HG03139 (cell line): ENCODE results near the gene NEK1.

Experiments used
- ATAC-seq: cut with Tn5 transposase; IDR thresholded peaks from one replicate; pipeline ENCODE4 v1.9.1; 2021; ENCODE audit not compliant: unreplicated experiment

Gene NEK1, protein sequence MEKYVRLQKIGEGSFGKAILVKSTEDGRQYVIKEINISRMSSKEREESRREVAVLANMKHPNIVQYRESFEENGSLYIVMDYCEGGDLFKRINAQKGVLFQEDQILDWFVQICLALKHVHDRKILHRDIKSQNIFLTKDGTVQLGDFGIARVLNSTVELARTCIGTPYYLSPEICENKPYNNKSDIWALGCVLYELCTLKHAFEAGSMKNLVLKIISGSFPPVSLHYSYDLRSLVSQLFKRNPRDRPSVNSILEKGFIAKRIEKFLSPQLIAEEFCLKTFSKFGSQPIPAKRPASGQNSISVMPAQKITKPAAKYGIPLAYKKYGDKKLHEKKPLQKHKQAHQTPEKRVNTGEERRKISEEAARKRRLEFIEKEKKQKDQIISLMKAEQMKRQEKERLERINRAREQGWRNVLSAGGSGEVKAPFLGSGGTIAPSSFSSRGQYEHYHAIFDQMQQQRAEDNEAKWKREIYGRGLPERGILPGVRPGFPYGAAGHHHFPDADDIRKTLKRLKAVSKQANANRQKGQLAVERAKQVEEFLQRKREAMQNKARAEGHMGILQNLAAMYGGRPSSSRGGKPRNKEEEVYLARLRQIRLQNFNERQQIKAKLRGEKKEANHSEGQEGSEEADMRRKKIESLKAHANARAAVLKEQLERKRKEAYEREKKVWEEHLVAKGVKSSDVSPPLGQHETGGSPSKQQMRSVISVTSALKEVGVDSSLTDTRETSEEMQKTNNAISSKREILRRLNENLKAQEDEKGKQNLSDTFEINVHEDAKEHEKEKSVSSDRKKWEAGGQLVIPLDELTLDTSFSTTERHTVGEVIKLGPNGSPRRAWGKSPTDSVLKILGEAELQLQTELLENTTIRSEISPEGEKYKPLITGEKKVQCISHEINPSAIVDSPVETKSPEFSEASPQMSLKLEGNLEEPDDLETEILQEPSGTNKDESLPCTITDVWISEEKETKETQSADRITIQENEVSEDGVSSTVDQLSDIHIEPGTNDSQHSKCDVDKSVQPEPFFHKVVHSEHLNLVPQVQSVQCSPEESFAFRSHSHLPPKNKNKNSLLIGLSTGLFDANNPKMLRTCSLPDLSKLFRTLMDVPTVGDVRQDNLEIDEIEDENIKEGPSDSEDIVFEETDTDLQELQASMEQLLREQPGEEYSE (N-terminal part only)

DNA sequence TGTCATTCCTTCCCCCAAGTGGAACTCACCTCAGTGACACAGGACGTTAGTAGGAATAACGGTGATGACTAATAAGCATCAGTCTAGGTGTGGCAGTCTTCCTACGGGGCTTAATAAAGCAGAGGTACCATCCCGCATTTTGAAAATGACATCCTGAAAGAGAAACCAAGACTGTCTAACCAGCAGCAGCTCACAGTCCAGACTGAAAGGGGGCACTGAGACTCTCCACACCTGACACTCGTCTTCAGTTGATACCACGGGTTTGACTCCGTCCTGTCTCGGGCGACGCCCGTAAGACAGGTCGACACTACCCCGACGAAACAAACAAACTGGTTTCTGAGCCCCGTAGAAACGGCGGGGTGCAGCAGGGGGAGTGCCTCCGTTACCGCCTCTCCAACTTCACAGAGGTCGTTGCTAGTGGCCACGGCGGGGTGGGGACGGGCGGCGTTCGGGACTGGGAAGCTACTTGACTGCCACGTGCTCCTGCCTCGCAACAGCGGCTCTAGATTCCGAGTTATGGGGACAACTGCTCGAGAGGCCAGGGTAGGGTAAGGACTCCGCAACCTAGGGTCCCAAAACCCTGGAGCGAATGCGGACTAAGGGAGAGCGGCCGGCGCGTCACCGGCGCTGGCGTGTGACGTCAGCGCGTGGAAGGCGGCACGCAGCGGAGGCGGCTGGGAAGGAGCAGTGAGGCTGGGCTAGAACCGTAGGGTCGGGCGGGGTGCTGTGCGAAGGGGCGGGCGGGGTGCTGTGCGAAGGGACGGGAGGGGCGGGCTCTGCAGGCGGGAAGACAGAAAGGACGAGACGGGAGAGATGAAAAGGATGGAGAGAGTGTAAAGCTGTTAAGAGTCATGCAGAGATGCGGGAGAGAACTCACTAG lies at the start of gene NEK1:
Gene NEK1 (minus strand): TSS at position 593 of the 880 bp plus-strand sequence. CDS start 9,953 bp downstream, outside the sequence.
- ATAC-seq, result peak; percentile 93

DNA sequence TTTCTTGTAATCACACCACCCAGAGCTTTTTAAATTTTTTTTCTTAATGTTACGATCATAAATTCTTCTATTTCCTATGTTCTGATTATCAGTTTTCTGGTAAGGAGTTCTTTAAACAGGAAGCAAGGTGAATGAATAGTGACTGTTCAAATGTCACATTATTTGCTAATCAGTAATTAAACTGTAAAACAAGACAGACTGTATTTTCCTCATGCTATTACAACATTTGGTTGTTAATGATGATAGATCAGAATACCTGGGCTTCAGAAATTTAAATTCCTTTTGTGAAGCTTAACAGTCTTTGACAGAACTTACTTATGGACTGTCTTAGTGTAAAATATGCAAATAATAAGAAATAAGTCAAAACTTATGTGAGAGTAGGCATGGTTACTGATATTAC lies 49.4 kb upstream of the NEK1 start:
- no peak for ATAC-seq

DNA sequence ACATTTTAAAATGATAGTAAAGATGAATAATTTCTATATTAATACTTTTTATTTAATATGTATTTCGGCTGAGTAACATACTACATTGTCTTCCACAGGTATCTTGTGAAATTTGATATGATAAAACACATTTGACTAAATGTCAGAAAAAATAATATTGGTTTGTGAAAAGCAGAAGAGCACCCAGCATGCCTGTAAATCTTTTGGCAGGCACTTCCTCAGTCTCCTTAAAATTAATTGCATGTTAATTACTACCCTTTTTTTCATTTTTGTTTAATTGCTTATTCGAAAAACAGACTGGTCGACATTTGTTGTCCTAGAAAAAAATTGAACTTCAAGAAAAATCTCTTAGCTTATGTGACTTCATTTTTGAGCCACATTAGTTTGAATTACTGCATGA lies 48.5 kb upstream of the NEK1 start:
- ATAC-seq, result no peak

DNA sequence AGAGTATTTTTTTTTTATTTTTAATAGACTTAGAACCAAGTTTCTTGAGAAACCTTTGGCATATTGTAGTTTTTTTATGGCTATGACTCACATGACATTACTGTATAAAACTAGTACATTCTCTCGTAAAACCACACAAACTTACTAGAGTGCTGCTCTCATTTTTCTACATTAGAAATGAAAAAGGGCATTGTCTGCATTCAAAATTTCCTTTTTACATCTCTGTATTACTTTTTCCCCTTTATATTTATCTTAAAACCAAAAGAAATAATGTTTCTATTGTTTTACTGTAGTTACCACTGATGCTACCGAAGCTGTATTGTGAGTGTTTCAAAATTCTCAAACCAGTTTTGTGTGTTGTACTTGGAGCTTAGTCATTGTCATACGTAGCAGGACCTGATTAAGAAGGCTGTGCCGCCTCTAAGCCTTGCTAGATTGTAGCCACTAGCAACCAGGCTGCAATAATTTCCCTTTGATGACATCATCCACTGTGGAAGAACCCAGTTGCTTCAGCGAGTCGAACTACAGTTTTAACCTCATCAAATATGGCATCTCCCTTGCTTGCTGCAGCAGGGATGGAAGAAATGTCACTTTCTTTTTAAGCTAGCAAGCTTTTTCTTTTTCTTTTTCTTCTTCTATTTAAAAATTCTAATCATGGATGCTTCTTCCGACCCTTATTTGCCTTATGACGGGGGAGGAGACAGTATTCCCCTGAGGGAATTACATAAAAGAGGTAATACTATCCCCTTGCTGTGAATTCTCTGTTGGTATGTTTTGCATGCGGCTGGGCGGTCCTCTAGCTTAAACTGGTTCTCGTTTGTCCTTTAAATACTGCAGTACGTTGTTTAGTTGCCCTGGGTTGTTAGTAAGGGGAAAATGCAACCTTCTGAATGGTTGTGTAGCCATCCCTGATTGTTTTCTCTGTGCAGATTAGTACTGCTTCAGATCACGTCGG lies 47.6 kb upstream of the NEK1 start:
- ATAC-seq, result peak; percentile 92

DNA sequence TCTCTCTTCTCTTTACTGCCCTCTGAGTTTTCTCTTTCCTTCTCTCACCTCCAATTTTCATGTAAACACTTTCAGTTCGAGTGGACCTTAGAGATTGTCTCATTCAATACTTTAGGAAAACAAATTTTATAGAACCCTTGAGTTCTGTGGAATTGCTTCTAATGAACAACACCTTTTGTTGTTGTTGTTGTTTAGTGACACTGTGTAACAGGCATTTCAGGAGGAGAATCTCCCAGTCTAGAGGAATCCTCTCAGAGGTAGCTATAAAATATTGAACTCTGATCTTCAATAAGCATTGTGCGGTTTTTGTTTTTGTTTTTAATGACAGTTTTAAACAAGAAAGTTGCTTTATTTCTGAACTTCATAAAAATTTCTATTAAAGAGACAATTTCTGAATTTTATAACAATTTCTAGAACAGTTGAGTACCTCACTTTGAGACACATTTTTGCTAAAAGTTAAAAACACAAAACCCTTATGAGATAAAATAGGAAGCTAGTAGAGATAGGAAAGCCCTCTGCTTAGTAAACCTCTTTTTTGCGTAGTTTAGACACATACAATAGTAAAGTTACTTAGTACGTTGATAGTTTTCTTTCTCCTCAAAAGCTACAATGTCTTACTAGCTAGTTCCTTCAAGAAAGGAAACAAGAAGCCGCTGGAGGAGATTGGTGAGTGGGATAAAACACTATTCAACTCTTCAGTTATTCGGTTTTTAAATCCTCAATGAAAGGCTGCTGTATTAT lies 46.8 kb upstream of the NEK1 start:
- ATAC-seq, result no peak

DNA sequence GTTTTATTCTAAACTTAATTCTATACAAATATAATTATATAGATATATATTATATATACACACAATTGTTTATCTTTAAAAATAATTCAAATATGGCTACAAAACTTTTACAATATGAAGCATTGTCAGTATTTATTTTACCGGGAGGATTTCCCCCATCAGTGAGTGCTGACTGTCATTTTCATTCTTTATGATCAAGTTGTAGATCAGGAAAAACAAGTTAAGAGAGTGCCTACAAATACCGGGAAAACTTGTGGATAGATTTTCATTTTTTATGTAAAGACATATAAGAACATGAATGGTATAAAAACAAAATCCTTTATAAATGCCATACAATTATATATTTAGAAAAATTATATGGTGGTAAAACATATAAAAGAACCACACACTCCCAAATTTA lies 45.8 kb upstream of the NEK1 start:
- ATAC-seq, result no peak

DNA sequence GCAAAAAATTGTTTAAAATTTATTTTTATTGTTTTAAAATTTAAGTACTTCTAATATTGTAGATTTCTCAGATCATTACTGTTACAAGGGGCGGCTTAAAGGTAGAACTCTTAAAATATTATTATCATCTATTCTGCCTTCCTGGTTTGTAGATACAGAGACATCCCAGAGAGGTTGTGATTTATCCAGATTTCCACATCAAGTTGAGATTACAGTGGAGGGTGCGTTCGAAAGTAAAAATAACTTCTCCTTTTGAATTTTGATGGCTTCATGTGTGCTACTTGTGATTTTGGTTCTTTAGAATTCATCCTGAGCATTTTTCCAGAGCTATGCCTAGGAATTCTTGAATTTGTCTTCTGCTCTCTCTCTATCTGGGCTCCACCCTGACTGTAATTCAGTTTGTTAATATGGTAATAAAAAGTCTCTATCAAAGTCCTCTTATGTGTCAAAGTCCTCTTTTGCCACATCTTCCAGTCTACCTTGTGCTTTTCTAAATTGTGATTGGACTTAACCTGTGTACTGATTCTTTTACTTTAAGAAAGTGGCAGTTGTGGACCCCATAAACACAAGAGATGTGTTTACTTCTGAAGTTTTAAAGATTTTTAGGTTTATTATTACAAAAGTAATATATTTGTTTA lies 45.2 kb upstream of the NEK1 start:
- no peak for ATAC-seq

DNA sequence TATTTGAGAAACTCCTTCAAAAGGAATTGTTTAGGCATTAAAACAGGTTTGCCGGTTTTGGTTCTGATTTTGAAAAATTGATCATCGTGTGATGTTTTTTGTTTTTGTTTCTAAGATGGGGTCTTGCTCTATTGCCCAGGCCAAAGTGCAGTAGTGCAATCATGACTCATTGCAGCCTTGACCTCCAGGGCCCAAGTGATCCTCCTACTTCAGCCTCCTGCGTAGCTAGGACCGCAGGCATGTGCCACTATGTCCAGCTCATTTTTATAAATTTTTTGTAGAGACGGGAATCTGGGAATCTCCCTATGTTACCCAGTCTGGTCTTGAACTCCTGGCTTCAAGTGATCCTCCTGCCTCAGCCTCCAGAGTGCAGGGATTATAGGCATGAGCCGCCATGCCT lies 43.0 kb upstream of the NEK1 start:
- no peak for ATAC-seq

DNA sequence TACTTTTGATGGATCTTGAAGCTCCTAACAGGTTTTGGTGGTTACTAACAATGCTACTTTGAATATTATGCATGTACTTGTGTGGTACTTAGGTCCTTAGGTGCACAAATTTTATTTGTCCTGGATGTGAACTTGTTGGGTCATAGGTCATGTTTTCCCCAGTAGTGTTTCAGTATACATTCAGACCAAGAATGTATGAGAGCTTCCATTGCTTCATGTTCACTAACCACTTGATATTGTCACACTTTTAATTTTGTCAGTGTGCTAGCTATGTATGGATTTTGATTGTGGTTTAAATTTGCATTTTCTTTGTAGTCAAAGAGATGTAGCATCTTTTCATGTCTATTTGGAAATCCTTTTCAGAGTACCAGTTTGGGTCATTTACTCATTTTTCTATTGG lies 40.2 kb upstream of the NEK1 start:
- ATAC-seq, result no peak

DNA sequence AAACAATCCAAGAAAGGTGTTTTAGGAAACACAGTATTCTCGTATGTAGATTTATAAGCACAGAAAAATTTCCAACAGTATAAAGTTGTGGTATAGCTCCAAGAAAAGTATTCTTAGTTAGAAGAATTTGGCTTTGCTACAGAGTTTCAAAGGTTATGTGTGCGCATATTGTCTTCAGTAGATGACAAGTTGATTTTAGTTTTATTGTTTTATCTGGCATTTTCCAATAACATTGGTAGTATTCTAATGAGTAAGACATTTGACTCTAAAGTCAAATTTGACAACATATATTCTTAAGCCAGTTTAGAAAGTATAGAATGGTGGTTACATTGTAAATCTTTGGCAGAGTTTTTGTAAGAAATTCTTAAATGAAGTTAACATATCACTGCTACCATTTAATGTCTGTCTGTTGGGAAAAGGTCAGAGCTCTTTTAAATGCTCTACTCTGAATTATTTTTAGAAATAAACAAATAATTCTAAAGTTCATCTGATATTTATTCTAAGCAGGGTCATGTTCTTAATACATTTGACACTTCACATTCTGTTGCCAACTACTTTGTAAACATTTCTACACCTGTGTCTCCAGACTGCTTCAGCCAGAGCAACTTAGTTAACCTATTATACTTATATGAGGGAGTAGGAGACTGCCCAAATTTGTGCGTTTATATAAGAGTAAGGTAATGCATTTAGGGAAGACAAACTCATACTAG lies 38.0 kb upstream of the NEK1 start:
- ATAC-seq, result no peak

DNA sequence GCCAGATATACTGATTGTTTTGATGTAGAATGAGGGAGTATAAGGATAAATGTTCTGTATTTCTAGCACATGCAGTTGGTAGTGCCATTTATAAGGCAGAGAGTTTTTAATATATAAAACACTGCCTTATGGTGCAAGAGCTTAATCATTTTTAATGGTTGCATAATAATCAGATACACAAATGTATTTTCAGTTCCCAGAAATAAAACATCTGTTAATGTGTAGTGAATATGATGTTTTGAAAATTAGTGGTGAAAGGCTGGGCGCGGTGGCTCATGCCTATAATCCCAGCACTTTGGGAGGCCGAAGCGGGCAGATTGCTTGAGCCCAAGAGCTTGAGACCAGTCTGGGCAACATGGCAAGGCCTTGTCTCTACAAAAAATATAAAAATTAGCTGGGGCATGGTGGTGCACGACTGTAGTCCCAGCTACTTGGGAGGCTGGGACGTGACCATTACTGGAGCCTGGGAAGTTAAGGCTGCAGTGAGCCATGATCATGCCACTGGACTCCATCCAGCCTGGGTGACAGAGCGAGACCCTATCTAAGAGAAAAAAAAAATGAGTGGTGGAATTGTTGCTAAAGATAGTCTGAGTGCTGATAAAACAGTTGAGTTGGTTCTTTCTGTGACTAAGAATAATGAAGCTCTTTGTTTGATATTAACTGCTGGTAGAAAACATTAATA lies 37.3 kb upstream of the NEK1 start:
- no peak for ATAC-seq

DNA sequence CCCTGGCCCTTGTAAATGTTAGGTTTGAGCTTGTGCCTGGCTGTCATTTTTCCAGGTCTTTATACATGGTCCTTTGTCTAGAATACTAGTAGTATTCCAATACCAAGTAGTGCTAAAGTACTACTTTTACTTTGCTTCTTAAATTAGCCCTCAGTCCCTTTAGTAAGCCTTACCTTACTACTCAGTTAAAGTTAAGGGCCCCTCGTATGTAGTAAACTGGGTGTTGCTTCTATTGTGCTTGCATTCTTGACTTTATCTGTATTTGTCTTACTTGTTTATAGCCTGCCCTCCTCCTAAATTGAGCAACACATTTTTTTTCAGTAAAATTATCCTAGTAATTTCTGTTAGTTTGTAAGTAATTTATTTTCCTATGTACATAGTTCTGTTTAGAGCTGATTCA lies 33.2 kb upstream of the NEK1 start:
- ATAC-seq, result no peak

DNA sequence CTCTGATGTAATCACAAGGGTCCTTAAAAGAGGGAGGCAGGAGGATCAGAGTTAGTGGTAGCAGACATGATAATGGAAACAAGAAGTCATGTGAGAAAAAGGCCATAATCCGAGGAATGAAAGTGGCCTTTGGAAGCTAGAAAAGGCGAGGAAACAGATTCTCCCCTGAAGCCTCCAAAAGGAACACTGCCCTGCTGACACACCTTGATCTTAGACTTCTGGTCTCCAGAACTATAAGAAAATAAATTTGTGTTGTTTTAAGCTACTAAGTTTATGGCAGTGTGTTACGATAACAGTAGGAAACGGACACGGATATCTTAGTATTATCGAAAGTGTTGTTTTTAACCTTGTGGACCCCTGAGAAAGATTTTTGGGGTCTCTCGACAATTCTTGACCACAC lies 32.4 kb upstream of the NEK1 start:
- no peak for ATAC-seq

DNA sequence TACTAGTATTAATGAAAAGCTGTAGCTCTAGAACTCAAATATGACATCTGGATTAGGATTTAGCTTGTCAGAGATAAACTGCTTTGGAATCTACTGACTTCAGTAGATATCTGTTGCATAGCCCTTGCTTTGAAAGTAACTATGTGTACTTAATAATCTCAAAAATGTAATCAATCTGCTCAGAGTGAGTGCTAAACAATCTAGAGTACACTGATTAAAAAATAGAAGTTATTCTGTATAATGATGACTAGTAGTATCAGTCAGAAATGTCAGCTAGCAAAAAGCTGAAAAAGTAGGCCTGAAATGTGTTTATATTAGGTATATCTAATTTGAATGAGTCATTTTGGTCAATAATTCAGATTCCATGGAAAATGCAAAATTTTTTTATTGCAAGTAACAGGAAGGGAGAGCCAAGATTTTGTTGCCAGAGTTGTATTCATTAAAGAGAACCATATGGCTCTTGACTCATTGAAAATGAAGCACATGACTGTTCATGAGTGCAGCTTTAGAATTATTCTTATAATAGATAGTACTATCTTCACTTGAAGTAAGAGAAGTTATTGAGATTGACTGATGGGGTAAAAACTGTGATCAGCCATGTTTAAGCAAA lies 28.0 kb upstream of the NEK1 start:
- ATAC-seq, result no peak

DNA sequence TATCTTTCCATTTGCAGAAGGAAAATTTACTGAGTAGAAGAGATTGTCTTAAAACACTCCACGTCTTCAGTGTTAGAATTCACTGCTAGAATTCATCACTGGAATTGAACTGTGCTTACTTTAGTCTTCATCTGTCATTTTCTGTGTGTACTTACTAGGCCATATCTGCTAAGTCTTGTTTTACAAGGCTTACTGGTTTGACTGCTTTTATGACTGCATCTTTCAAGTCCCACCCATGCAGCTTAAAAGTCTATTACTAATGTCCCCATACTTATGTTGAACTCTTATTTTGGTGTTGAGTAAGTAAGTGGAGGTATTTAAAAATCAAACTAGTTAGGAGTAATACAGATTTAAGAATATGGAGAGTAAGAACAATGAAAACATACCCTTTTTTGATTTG lies 22.6 kb upstream of the NEK1 start:
- no peak for ATAC-seq

DNA sequence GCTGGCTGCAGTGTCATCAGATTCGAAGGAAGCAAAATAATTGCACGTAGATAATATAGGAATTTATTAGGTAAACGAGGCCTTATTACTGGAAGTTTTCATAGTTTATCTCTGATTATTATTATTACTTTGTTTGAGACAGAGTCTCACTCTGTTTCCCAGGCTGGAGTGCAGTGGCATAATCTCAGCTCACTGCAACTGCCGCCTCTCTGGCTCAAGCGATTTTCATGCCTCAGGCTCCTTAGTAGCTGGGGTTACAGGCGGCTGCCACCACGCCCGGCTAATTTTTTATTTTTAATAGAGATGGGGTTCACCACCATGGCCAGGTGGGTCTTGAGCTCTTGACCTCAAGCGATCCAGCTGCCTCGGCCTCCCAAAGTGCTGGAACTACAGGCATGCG lies 20.5 kb upstream of the NEK1 start:
- ATAC-seq, result no peak

DNA sequence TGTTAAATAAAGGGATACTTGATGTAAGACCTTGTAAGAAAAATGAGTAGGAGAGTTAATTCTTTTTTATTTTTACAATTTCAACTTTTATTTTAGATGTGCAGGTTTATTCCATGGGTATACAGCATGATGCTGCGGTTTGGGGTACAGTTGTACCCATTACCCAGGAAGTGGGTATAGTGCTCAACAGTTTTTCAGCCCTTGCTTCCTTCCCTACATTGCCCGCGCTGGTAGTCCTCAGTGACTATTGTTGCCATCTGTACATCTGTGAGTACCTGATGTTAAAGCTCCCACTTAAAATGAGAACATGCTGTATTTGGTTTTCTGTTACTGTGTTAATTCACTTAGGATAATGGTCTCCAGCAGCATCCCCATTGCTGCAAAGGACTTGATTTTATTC lies 17.7 kb upstream of the NEK1 start:
- ATAC-seq, result no peak
